ENCODE results near the gene KRTAP16-1.
"Not testable (repeated sequence)": the region's sequence is repeated elsewhere in the genome, so short reads cannot be mapped to it uniquely, and the experiment has no call there.

GRCh38 chr17:41350381-41350878 lies 41.3 kb upstream of the KRTAP16-1 start, which contains the start of gene KRT33A:
- TF ChIP-seq CTCF, POLR2A (IDR thresholded peaks at IDR 0.05): not testable (repeated sequence)

Measured in uterus (tissue), 2 donors.